Large intestine (tissue), 3 donors: ENCODE data around the gene MAPK14. TPM values are rescaled to one million over a fixed set of nuclear protein-coding genes. Genes with fewer than 3 reads are reported as not detected.

ENCODE experiments used
- DNase-seq, 2 donors: peaks; one replicate each; pipeline versions ENCODE4 v3.0.0 to v3.0.0-alpha.2; 2013
- H3K27ac ChIP-seq: one replicate; pipeline ENCODE4 v1.5.1; 2013; ENCODE audit warnings: low read length
- H3K27me3 ChIP-seq: 2 replicates; pipeline ENCODE4 v1.6.1; 2013; ENCODE audit warnings: low read length; ENCODE audit not compliant: control insufficient read depth, insufficient read depth
- H3K36me3 ChIP-seq: 2 replicates; pipeline ENCODE4 v1.6.1; 2013; ENCODE audit warnings: low read length; ENCODE audit not compliant: control insufficient read depth, insufficient read depth
- H3K4me1 ChIP-seq: one replicate; pipeline ENCODE4 v1.6.1; 2013; ENCODE audit warnings: low read length; ENCODE audit not compliant: control insufficient read depth, insufficient read depth
- H3K4me3 ChIP-seq: one replicate; pipeline ENCODE4 v1.5.1; 2013; ENCODE audit warnings: low read length
- H3K9me3 ChIP-seq: one replicate; pipeline ENCODE4 v1.6.1; 2013; ENCODE audit warnings: mild to moderate bottlenecking, low read depth, low read length, moderate library complexity; ENCODE audit not compliant: control insufficient read depth
- WGBS: methylation state at CpG from one replicate; pipeline ENCODE4 v1.1.5; 2013; ENCODE audit warnings: low lambda C conversion rate; ENCODE audit not compliant: insufficient coverage; 5-methylcytosine and 5-hydroxymethylcytosine counted together
- polyA plus RNA-seq: library from polyadenylated mRNA; unstranded; fragments of 120-200 nt; gene quantifications from one replicate; pipeline ENCODE4 v1.2.1, GENCODE V29; 2013

The MAPK14 gene
- polyA plus RNA-seq, 1 donor: 74.8 TPM

GRCh38 chr6:36033935-36034334, 6.3 kb downstream of the MAPK14 start:
- H3K36me3 ChIP-seq: no peaks in the 10 kb centered on the region
- H3K4me1 ChIP-seq: peaks cover 5% of the 10 kb centered on the region
- WGBS: no CpG with 5 or more reads among the region's 3 CpGs
- no peaks in the 10 kb centered on the region for H3K9me3 ChIP-seq
- H3K27me3 ChIP-seq: no peaks in the 10 kb centered on the region
- no peak for DNase-seq
- H3K4me3 ChIP-seq: no peak overlapping the region
- no peak overlapping the region for H3K27ac ChIP-seq

- Histone ChIP-seq H3K4me1 (peaks cover 5% of the 10 kb centered on the region), H3K27ac (no peak overlapping the region), H3K27me3 (no peaks in the 10 kb centered on the region), H3K9me3 (no peaks in the 10 kb centered on the region), H3K4me3 (no peak overlapping the region), H3K36me3 (no peaks in the 10 kb centered on the region)
- WGBS: 63% methylated on average over 2 of the region's 3 CpGs
- DNase-seq: no peak
Observed at GRCh38 chr6:36034441-36034840, 6.8 kb downstream of the MAPK14 start.

GRCh38 chr6:36035225-36035624, 7.6 kb downstream of the MAPK14 start:
- no peaks in the 10 kb centered on the region for H3K9me3 ChIP-seq
- H3K4me3 ChIP-seq: no peak overlapping the region
- no peaks in the 10 kb centered on the region for H3K36me3 ChIP-seq
- DNase-seq: no peak
- H3K27ac ChIP-seq: no peak overlapping the region
- peaks cover 9% of the 10 kb centered on the region for H3K4me1 ChIP-seq
- H3K27me3 ChIP-seq: no peaks in the 10 kb centered on the region
- no CpG with 5 or more reads among the region's 4 CpGs for WGBS

GRCh38 chr6:36038120-36038876, 10.7 kb downstream of the MAPK14 start:
- H3K4me3 ChIP-seq: no peak overlapping the region
- no peaks in the 10 kb centered on the region for H3K27me3 ChIP-seq
- no peak overlapping the region for H3K27ac ChIP-seq
- H3K36me3 ChIP-seq: no peaks in the 10 kb centered on the region
- H3K9me3 ChIP-seq: no peaks in the 10 kb centered on the region
- DNase-seq: no peak
- WGBS: 80% methylated on average over 1 of the region's 4 CpGs
- H3K4me1 ChIP-seq: peaks cover 9% of the 10 kb centered on the region

GRCh38 chr6:36039112-36039511, 11.5 kb downstream of the MAPK14 start:
- Histone ChIP-seq H3K36me3 (no peaks in the 10 kb centered on the region), H3K27me3 (no peaks in the 10 kb centered on the region), H3K27ac (no peak overlapping the region), H3K9me3 (no peaks in the 10 kb centered on the region), H3K4me1 (peaks cover 9% of the 10 kb centered on the region), H3K4me3 (no peak overlapping the region)
- DNase-seq: peak in 1 of 2 donors; percentile 45

GRCh38 chr6:36040958-36041357, 13.3 kb downstream of the MAPK14 start:
- Histone ChIP-seq H3K4me3 (no peak overlapping the region), H3K36me3 (peaks cover 2% of the 10 kb centered on the region), H3K27me3 (no peaks in the 10 kb centered on the region), H3K9me3 (no peaks in the 10 kb centered on the region), H3K4me1 (peaks cover 13% of the 10 kb centered on the region), H3K27ac (no peak overlapping the region)
- no peak for DNase-seq

GRCh38 chr6:36042618-36043260, 15.1 kb downstream of the MAPK14 start:
- Histone ChIP-seq H3K4me3 (no peak overlapping the region), H3K27ac (no peak overlapping the region), H3K36me3 (peaks cover 2% of the 10 kb centered on the region), H3K27me3 (no peaks in the 10 kb centered on the region), H3K9me3 (no peaks in the 10 kb centered on the region), H3K4me1 (peaks cover 13% of the 10 kb centered on the region)
- no peak for DNase-seq
- WGBS: 100% methylated on average over 5 of the region's 12 CpGs

- Histone ChIP-seq H3K27ac (no peak overlapping the region), H3K4me3 (no peak overlapping the region), H3K4me1 (peaks cover 4% of the 10 kb centered on the region), H3K27me3 (no peaks in the 10 kb centered on the region), H3K36me3 (peaks cover 10% of the 10 kb centered on the region), H3K9me3 (no peaks in the 10 kb centered on the region)
- DNase-seq: no peak
- 100% methylated on average over 1 of the region's 2 CpGs for WGBS
Observed at GRCh38 chr6:36049582-36049981, 22.0 kb downstream of the MAPK14 start.

- DNase-seq: no peak
- Histone ChIP-seq H3K4me1 (peaks cover 2% of the 10 kb centered on the region), H3K36me3 (peaks cover 13% of the 10 kb centered on the region), H3K9me3 (no peaks in the 10 kb centered on the region), H3K4me3 (no peak overlapping the region), H3K27me3 (no peaks in the 10 kb centered on the region), H3K27ac (no peak overlapping the region)
- 80% methylated on average over 1 of the region's 1 CpG for WGBS
Observed at GRCh38 chr6:36050305-36050704, 22.7 kb downstream of the MAPK14 start.

- peaks cover 2% of the 10 kb centered on the region for H3K4me1 ChIP-seq
- no peaks in the 10 kb centered on the region for H3K9me3 ChIP-seq
- H3K36me3 ChIP-seq: peaks cover 13% of the 10 kb centered on the region
- H3K27ac ChIP-seq: no peak overlapping the region
- DNase-seq: no peak
- 100% methylated on average over 2 of the region's 16 CpGs for WGBS
- H3K27me3 ChIP-seq: no peaks in the 10 kb centered on the region
- no peak overlapping the region for H3K4me3 ChIP-seq
Observed at GRCh38 chr6:36050947-36051710, 23.5 kb downstream of the MAPK14 start.
